Upper lobe of left lung (tissue), 4 donors: Measurements from ENCODE around the gene DCBLD1.

Source experiments
- CTCF ChIP-seq, 6 experiments: fragments of 450-650 bp in 4 of 6; fragments of 200-600 bp in 2 of 6; sonication (generic) in 2 of 6; IDR thresholded peaks; one replicate each; pipeline ENCODE4 v1.5.1; 2016 to 2019; ENCODE audit warnings: antibody characterized with exemption in 6 of 6
- EP300 ChIP-seq, 4 donors: sonication (generic); formaldehyde crosslinking; IDR thresholded peaks; one replicate each; pipeline ENCODE4 v1.5.1; 2017; ENCODE audit warnings: antibody characterized with exemption in 4 of 4, control low read depth in 2 of 4
- POLR2A ChIP-seq, 4 donors: fragments of 450-650 bp; IDR thresholded peaks; one replicate each; pipeline ENCODE4 v1.5.1; 2016 to 2017; ENCODE audit warnings: antibody characterized with exemption in 4 of 4, mild to moderate bottlenecking in 2 of 4

GRCh38 chr6:117515326-117515725 lies 32.9 kb downstream of the DCBLD1 start:
- no peak for TF ChIP-seq CTCF (IDR thresholded peaks at IDR 0.05)
- TF ChIP-seq POLR2A (IDR thresholded peaks at IDR 0.05): no peak
- no peak for TF ChIP-seq EP300 (IDR thresholded peaks at IDR 0.05)
